HG03066 (cell line): Measurements from ENCODE around the gene ADPRH.
A peak's percentile ranks its signal among the peaks of the same experiment; 100 is the strongest.
"Not testable (repeated sequence)": the region's sequence is repeated elsewhere in the genome, so short reads cannot be mapped to it uniquely, and the experiment has no call there.

Source experiments
- ATAC-seq: cut with Tn5 transposase; IDR thresholded peaks from one replicate; pipeline ENCODE4 v1.9.1; 2021; ENCODE audit warnings: low read depth; ENCODE audit not compliant: unreplicated experiment

Gene ADPRH

GRCh38 chr3:119594929-119595328, 15.6 kb downstream of the ADPRH start:
- ATAC-seq = not testable (repeated sequence)

GRCh38 chr3:119595639-119596334, 16.5 kb downstream of the ADPRH start:
- ATAC-seq = no peak

GRCh38 chr3:119596398-119596797, 17.1 kb downstream of the ADPRH start:
- ATAC-seq = no peak

GRCh38 chr3:119597548-119598288, 18.4 kb downstream of the ADPRH start, which contains the start of gene PLA1A:
TSS of gene PLA1A (plus strand) at chr3:119597885. CDS start at chr3:119597914, 29 bp downstream.
- ATAC-seq = no peak

- peak; percentile 41 for ATAC-seq
These were observed 19.3 kb downstream of the ADPRH start for GRCh38 chr3:119598410-119599098.

GRCh38 chr3:119599558-119600174, 20.4 kb downstream of the ADPRH start:
- no peak for ATAC-seq

GRCh38 chr3:119600732-119601131, 21.4 kb downstream of the ADPRH start:
- ATAC-seq = peak; percentile 63

- ATAC-seq = peak; percentile 9
These were observed 21.9 kb downstream of the ADPRH start for GRCh38 chr3:119601154-119601553.

GRCh38 chr3:119602676-119603075, 23.4 kb downstream of the ADPRH start:
- ATAC-seq = no peak

GRCh38 chr3:119604878-119605277, 25.6 kb downstream of the ADPRH start:
- no peak for ATAC-seq

- no peak for ATAC-seq
These were observed 29.2 kb downstream of the ADPRH start for GRCh38 chr3:119608405-119609000.

- no peak for ATAC-seq
These were observed 30.0 kb downstream of the ADPRH start for GRCh38 chr3:119609301-119609700.

GRCh38 chr3:119611664-119612063, 32.4 kb downstream of the ADPRH start:
- ATAC-seq = no peak

GRCh38 chr3:119613201-119613600, 33.9 kb downstream of the ADPRH start:
- no peak for ATAC-seq

GRCh38 chr3:119613872-119614271, 34.6 kb downstream of the ADPRH start:
- no peak for ATAC-seq

GRCh38 chr3:119616056-119616455, 36.8 kb downstream of the ADPRH start:
- no peak for ATAC-seq

- no peak for ATAC-seq
These were observed 39.8 kb downstream of the ADPRH start for GRCh38 chr3:119619094-119619493.

- ATAC-seq = no peak
These were observed 41.6 kb downstream of the ADPRH start for GRCh38 chr3:119620899-119621298.

- ATAC-seq = no peak
These were observed 44.9 kb downstream of the ADPRH start for GRCh38 chr3:119624002-119624720.
